ENCODE measurements around the gene EXOC8.

GRCh38 chr1:231372501-231372900, 34.8 kb upstream of the EXOC8 start:
- TF ChIP-seq CTCF (IDR thresholded peaks at IDR 0.05) (no peak), POLR2A (IDR thresholded peaks at IDR 0.05) (no peak)

Data from body of pancreas (tissue), 4 donors.